ENCODE measurements around the gene ZNF331. TPM values are rescaled to one million over a fixed set of nuclear protein-coding genes. Genes with fewer than 3 reads are reported as not detected.
"Not testable (repeated sequence)": the region's sequence is repeated elsewhere in the genome, so short reads cannot be mapped to it uniquely, and the experiment has no call there.

Gene ZNF331
- polyA plus RNA-seq (ENCODE audit: insufficient read length): 13.1 TPM

DNA sequence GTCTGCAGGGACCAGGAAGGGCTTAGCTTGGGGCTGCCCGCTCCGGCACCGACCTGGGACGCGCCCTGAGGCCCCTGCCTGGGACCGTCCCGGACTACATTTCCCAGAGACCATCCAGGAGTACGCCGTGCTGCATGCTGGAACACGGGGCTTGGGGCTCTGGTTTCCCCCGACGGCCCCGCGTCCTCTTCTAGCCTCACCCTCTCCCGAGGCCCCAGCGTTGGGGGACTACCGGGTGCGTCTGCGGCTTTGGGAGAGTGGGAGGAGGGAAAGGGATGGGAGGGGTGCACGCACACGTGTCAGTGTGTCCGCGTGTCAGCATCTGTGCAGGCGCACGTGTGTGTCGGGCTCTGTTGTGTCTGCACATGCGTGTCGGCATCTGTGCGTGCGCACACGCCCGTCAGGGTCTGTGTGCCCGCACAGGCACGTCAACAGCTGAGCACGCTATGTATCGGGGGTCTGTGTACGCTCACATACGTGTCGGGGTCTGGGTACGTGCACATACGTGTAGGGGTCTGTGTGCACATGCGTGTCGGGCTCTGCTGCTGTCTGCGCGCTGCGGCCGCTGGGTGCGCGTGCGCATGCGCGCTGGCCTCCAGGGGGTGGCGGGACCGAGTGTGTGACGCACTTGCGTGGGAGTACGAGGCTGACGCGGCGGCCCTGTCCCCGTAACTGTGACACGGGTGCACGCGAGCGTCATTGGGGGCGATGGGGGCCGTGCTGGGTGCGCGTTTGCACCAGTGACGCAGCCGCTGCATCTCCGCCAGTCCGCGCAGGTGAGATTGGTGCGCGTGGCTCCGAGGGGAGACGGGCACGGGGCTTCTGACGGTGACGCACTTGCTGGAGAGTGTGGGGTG is at the start of gene ZNF331:
TSS of gene ZNF331 (plus strand) at position 625 of the 857 bp plus-strand sequence. CDS start 31,232 bp downstream, outside the sequence.
- DNase-seq (ENCODE audit: low read depth): peak; percentile 41

- DNase-seq (ENCODE audit: low read depth): no peak
Observed at GRCh38 chr19:53492153-53492552, 45.8 kb upstream of the ZNF331 start.

GRCh38 chr19:53497311-53498023 is 40.5 kb upstream of the ZNF331 start:
- DNase-seq (ENCODE audit: low read depth): not testable (repeated sequence)

- DNase-seq (ENCODE audit: low read depth): not testable (repeated sequence)
Observed at GRCh38 chr19:53498024-53498395, 39.9 kb upstream of the ZNF331 start.

DNA sequence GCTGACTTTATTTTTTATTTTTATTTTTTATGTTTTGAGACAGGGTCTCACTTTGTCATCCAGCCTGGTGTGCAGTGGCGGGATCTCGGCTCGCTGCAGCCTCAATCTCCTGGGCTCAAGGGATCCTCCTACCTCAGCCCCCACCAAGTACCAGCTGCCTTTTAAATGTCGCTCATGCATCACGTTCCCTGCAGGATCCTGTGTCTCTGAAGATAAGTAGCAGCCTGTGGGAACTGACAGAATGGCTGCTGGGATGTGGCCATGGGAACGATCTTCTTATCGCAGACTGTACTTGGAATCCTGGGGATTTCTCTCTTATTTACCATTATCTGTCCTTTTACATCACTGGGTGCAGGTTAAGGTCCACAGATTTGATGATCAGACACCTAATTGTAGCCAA is 34.8 kb upstream of the ZNF331 start:
- DNase-seq (ENCODE audit: low read depth): not testable (repeated sequence)

DNA sequence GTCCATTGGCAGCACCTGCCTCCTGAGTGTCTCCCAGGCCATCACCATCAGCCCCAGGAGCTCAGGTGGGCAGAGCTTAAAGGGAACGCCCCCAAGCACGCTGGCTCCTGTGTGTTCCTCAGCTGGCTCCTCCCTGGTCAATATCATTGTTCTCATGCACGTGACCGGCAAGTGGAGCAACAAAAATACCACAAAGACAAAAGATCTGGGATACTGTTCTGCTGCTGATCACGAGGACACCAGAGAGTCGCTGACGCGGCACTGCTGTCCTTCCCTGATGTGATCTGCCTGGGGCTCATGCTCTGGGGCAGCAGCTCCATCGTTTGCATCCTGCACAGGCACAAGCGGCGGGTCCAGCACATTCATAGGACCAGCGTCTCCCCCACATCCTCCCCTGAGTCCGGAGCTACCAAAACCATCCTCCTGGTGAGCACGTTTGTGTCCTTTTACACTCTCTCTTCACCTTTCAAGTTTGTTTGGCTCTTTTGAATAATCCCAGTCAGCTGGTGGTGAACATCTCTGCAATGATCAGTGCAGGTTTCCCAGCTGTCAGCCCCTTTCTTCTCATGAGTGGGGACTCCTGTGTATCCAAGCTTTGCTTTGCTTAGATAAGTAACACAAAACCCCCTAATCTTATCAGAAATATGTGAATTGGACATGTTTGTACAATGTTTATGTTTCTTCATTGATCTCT is 34.1 kb upstream of the ZNF331 start:
- not testable (repeated sequence) for DNase-seq (ENCODE audit: low read depth)

DNA sequence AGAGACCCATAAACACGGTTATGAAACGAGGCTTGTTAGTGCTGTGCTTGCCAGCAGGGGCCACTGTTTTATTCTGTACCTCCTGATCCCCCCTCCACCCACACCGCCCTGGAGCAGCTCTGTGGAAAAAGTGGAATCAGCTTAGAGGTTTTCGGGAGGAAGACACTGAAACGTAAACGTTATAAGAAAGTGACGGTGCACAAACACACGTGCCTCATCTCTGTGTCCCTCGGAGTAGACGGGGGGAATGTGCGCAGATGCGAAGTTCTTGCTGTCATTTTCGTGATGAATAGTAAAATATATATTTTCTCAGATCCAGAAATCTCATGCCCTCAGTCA is 33.6 kb upstream of the ZNF331 start:
- DNase-seq (ENCODE audit: low read depth): not testable (repeated sequence)

DNA sequence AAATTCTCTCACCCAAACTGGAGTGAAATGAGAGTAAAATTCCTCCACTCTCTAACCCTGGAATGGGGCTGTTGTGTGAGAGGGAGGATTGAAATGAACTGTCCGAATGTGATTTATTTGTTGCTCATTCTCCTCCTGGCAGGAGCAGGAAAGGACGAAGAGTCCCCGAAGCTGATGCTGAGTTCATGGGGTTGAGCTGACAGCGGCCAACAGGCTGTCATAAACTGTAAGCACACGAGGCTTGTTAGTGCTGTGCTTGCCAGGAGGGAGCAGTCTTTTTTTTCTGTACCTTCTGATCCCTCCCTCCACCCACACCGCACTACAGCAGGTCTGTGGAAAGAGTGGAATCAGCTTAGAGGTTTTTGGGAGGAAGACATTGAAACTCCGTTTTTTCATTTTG is 33.1 kb upstream of the ZNF331 start:
- DNase-seq (ENCODE audit: low read depth): no peak

- DNase-seq (ENCODE audit: low read depth): no peak
Observed at GRCh38 chr19:53506728-53507127, 31.2 kb upstream of the ZNF331 start.

- no peak for DNase-seq (ENCODE audit: low read depth)
Observed at GRCh38 chr19:53507523-53508442, 30.2 kb upstream of the ZNF331 start.

- no peak for DNase-seq (ENCODE audit: low read depth)
Observed at GRCh38 chr19:53509443-53509842, 28.5 kb upstream of the ZNF331 start.

DNA sequence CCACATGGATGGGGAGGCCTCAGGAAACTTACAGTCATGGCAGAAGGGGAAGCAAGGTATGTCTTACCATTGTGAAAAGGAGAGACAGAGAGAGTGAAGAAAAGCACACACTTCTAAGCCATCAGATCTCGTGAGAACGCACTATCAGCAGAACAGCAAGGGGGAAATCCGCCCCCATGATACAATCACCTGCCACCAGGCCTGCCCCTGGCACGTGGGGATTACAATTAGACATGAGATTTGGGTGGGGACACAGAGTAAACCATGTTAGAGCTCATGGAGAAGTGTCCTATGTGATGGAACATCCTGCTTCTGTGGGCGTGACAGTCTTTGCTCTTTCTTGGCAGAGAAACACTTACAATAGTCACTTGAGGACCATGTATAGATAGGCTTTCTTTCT is 28.1 kb upstream of the ZNF331 start:
- no peak for DNase-seq (ENCODE audit: low read depth)

DNA sequence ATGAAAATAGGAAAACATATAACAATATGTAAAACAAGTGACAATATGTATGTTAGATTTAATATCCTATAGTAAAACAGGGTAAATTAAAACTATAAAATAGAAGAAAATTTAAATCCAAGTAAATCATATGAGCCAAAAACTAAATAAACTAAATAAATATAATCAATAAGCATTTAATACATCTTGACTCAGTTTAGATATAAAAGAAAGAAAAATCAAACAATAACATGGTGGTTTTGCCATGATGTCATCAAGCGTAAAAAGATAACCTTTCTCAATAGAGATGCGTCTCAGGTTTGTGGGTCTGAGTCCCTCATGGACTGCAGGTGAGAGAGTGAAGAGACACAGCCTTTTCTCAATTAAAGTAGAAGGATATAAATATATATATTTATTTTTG is 26.6 kb upstream of the ZNF331 start:
- DNase-seq (ENCODE audit: low read depth): no peak

DNA sequence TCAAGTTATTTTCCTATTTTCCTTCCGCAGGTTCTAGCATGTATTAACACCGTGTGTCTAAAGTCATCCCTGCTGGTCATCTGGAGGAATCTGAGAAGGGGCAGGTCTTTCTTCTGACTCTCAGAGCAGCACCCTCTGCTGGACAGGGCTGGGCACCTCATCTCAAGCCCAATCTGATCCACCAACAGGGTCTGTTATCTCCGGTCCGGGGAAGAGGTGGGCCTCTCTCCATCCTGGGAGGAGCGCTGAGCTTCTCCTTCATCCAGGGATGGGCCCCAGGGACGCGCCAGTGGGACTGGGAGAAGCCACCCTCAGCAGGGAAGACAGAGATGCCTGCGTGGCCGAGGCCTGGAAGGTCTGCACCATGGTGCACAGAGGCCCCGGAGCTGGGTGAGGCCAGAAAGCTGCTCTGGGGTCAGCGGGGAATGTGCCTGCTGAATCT is 26.0 kb upstream of the ZNF331 start:
- DNase-seq (ENCODE audit: low read depth): no peak

DNA sequence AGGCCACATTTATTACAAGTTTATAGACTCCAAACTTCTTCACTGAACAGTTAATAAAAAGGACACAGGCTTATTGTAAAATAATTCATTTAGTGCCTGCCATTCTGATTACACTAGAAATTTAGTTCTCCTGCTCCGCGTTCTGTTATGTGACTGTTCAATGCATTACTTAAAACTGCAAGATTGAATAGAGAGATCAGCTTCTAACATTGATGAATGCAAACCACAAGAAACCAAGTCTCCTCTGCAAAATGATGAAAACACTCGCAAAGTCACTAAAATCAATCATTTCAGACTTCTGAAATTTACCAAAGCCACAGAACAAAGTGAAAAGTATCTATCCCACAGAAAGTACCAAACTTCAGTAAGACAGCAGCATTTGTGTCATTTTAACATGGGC is 22.9 kb upstream of the ZNF331 start:
- DNase-seq (ENCODE audit: low read depth): not testable (repeated sequence)

GRCh38 chr19:53517114-53517741 is 20.7 kb upstream of the ZNF331 start:
- DNase-seq (ENCODE audit: low read depth): no peak

DNA sequence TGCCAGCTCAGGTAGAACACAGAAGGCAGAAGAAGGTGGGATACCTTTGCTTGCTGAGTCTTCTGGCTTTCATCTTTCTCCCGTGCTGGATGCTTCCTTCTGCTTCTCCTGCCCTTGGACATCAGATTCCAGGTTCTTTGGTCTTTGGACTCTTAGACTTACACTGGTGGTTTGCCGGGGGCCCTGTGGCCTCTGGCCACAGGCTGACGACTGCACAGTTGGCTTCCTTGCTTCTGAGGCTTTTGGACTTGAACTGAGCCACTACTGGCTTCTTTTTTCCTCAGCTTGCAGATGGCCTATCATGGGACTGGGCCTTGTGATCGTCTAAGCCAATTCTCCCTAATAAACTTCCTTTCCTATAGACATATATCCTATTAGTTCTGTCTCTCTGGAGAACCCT is 19.8 kb upstream of the ZNF331 start:
- DNase-seq (ENCODE audit: low read depth): no peak

DNA sequence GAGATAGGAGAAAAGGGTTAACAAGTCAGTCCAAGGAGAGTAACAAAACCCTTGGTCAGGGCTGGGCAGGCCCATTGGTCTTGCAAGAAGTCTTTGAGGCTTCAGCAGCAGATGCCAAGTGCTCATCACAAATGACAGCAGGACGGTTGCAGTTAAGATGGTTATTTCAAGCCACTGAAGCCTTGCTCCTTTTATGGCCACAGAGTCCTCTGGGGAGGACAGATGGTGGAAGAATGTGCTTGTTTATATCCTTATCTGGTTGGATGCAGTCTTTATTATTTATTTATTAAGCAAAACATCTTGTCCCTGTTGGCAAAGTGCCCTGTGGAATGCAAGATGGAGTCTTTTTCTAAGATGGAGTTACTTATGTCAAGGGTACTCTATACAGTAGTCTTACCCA is 19.2 kb upstream of the ZNF331 start:
- no peak for DNase-seq (ENCODE audit: low read depth)

- DNase-seq (ENCODE audit: low read depth): no peak
Observed at GRCh38 chr19:53519446-53519845, 18.5 kb upstream of the ZNF331 start.

GRCh38 chr19:53520163-53520546 is 17.8 kb upstream of the ZNF331 start:
- no peak for DNase-seq (ENCODE audit: low read depth)
